Lower leg skin (tissue), 4 donors: ENCODE results near the gene ANKRD2. TPM values are rescaled to one million over a fixed set of nuclear protein-coding genes. Genes with fewer than 3 reads are reported as not detected.

Experiments
- DNase-seq, 2 donors: peaks; one replicate each; pipeline ENCODE4 v3.0.0-alpha.2; 2019; ENCODE audit warnings: low spot score in 2 of 2
- H3K4me3 ChIP-seq: fragments of 200-600 bp; sonication (generic); 2 replicates; pipeline ENCODE4 v1.5.1; 2017; ENCODE audit warnings: mild to moderate bottlenecking, low read depth; ENCODE audit not compliant: poor library complexity, severe bottlenecking
- POLR2A ChIP-seq, 2 donors: fragments of 450-650 bp; IDR thresholded peaks; one replicate each; pipeline ENCODE4 v1.6.1; 2016 to 2017; ENCODE audit warnings: antibody characterized with exemption in 2 of 2, mild to moderate bottlenecking in 1 of 2, moderate library complexity in 1 of 2
- WGBS, 2 donors: methylation state at CpG; one replicate each; pipeline ENCODE4 v1.1.5; 2018; 5-methylcytosine and 5-hydroxymethylcytosine counted together
- intact Hi-C: fragments of 100-400 bp; cut with DNase I; formaldehyde crosslinking; loops from one replicate; pipeline ENCODE4 v1.15.0; 2023; ENCODE audit warnings: low total_unique reads
- total RNA-seq, 4 donors: library from RNA; depleted of rRNA; stranded (reverse); fragments of >200 nt; gene quantifications; one replicate each; pipeline ENCODE4 v1.1.0, GENCODE V29; 2016
- TF ChIP-seq, protein P1 (sequence below), 3 donors: fragments of 450-650 bp; IDR thresholded peaks; one replicate each; pipeline ENCODE4 v1.5.1; 2016; ENCODE audit warnings: antibody characterized with exemption in 3 of 3, mild to moderate bottlenecking in 3 of 3, moderate library complexity in 2 of 3

Gene ANKRD2
- total RNA-seq, 4 donors from 2014 or later, result 3.6 to 5.5 (median 4.8) TPM

DNA sequence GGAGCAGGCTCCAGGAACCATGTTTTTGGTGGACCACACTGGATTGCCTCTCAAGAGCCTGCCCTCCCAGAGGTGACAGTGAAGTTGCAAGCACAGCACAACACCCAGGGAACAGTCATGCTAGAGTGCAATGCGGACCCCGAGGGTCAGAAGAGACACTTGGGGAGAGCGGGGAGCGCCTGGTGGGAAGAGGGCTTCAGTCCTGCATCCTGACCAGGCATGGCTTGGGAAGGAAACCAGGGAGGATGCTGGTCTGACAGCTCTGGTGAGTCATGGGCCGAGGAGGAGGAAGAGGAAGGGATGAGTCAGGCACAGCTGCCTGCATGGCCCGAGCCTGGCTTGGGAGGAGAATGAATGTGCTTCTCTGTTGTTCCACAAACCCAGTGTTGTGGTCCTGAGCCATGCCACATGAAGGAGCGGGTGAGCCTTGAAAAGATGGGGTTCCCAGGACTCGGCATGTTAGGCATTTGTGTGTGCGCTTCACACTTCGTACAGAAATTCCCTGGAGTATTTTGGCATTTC lies 29.5 kb upstream of the ANKRD2 start:
- 12 to 13% methylated on average over 10 of the region's 10 CpGs for WGBS, 2 donors
- intact Hi-C loops, result no loop called here
- no peak overlapping the region for H3K4me3 ChIP-seq
- DNase-seq, result peak; percentile 91 to 96
- TF ChIP-seq, protein P1, sequence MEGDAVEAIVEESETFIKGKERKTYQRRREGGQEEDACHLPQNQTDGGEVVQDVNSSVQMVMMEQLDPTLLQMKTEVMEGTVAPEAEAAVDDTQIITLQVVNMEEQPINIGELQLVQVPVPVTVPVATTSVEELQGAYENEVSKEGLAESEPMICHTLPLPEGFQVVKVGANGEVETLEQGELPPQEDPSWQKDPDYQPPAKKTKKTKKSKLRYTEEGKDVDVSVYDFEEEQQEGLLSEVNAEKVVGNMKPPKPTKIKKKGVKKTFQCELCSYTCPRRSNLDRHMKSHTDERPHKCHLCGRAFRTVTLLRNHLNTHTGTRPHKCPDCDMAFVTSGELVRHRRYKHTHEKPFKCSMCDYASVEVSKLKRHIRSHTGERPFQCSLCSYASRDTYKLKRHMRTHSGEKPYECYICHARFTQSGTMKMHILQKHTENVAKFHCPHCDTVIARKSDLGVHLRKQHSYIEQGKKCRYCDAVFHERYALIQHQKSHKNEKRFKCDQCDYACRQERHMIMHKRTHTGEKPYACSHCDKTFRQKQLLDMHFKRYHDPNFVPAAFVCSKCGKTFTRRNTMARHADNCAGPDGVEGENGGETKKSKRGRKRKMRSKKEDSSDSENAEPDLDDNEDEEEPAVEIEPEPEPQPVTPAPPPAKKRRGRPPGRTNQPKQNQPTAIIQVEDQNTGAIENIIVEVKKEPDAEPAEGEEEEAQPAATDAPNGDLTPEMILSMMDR (IDR thresholded peaks at IDR 0.05), result no peak
- TF ChIP-seq POLR2A (IDR thresholded peaks at IDR 0.05), result no peak

DNA sequence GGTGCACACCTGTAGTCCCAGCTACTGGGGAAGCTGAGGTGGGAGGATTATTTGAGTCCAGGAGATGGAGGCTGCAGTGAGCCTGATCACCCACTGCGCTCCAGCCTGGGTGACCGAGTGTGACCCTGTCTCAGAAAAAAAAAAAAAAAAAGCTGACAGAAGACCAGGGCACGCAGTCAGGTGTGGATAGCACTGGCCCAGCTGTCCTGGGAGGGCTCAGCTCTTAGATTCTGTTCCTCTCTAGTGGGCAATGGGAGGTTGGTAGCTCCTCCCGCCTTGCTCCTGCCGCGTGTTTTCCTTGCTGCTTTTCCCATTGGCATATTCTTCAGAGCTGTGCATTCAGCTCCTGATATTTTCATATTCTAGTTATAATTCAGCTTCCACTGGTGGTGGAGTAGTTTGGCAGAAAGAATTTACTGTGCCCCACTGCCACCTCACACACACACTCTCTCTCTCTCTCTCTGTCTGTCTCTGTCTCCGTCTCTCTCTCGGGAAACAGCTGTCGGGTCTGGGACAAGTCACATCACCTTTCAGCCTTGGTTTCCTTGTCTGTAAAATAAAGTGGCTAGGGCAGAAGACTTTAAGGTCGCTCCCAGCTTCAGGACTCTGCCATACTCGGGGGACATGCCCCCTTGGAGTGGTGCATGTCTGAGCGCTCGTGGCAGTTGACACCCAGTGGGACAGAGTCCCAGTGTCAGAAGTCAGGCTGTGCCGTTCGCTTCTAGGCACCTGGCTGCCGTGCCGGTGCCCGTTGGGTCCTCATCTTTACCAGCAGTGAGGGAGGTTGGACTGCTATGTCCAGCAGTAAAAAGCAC lies 25.9 kb upstream of the ANKRD2 start:
- TF ChIP-seq POLR2A (IDR thresholded peaks at IDR 0.05), result no peak
- TF ChIP-seq, protein P1 (IDR thresholded peaks at IDR 0.05), result no peak
- intact Hi-C loops, result no loop called here
- no peak overlapping the region for H3K4me3 ChIP-seq
- no peak for DNase-seq
- 82 to 93% methylated on average over 16 to 18 of the region's 18 CpGs for WGBS, 2 donors

DNA sequence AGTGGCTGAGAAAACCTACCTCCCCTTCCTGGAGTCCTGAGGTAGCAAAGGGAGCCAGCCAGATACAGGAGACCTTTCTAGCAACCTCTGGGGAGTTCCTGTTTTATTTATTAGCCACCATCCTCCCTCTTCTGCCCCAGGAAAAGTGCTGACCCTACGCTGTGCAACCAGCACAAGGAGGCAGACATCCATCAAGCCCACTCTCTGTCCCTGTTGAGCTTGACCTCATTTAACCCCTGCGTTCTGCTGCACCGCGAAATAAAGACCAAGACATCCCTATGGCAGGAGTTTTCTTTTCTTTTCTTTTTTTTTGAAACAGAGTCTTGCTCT lies 25.3 kb upstream of the ANKRD2 start:
- intact Hi-C loops, result no loop called here
- TF ChIP-seq POLR2A (IDR thresholded peaks at IDR 0.05), result no peak
- TF ChIP-seq, protein P1 (IDR thresholded peaks at IDR 0.05), result no peak
- no peak for DNase-seq
- H3K4me3 ChIP-seq, result no peak overlapping the region
- 74 to 87% methylated on average over 4 of the region's 4 CpGs for WGBS, 2 donors

DNA sequence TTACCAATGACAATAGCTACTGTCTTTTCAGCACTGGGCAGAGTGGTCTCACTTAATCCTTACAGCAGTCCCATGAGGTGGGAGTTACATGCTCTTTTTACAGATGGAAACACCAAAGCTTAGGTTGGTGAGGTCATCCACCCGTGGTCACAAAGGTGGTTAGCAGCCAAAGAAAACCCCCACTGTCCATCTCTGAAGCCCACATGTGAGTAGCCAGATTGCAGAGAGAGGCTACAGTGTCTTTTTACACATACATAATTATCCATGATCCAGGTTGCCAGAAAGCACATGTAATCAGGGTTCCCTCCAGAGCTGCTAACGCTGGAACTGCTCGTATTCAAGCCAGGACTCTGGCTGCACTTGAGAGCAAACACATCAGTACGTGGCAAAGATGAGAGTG lies 24.6 kb upstream of the ANKRD2 start:
- intact Hi-C loops, result no loop called here
- no peak for DNase-seq
- no peak overlapping the region for H3K4me3 ChIP-seq
- TF ChIP-seq POLR2A (IDR thresholded peaks at IDR 0.05), result no peak
- TF ChIP-seq, protein P1 (IDR thresholded peaks at IDR 0.05), result no peak
- 60 to 63% methylated on average over 4 of the region's 4 CpGs for WGBS, 2 donors

DNA sequence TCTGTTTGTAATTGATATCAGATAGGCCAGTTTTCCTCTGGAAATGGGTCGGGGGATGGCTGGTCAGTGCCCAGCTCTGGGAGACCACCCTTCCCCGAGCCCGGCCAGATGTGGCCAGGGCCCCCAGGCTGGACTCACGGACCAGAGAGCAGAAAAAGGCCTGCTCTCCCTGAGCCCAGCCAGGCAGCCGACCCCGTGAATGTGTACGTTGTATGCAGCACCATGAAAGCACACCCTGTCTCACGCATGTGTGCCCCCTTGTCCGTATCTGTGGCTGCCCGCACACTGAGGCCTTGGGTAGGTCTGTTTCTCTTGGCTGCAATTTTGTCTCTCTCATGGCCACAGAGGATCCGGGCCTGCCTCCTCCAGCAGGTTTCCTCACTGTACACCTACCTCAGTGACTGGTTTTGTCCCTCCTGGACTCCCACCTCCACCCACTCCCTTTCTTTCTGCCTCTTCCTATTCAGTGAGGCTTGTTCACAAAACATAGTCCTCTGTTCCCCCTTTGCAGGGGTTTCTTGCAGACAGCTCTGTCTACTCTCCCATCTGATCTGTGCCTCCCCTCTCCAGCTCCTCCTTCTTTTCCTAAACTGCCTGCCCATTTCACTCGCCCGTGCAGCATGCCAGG lies 23.6 kb upstream of the ANKRD2 start:
- H3K4me3 ChIP-seq, result no peak overlapping the region
- intact Hi-C loops, result no loop called here
- WGBS, 2 donors, result 74 to 80% methylated on average over 13 of the region's 13 CpGs
- no peak for DNase-seq
- TF ChIP-seq POLR2A (IDR thresholded peaks at IDR 0.05), result no peak
- TF ChIP-seq, protein P1 (IDR thresholded peaks at IDR 0.05), result no peak
